ENCODE data around the gene TMC3. TPM values are rescaled to one million over a fixed set of nuclear protein-coding genes. Genes with fewer than 3 reads are reported as not detected.

Gene TMC3
- total and polyA plus RNA-seq, 5 donors: 0.02 to 0.14 TPM; not detected in 3

DNA sequence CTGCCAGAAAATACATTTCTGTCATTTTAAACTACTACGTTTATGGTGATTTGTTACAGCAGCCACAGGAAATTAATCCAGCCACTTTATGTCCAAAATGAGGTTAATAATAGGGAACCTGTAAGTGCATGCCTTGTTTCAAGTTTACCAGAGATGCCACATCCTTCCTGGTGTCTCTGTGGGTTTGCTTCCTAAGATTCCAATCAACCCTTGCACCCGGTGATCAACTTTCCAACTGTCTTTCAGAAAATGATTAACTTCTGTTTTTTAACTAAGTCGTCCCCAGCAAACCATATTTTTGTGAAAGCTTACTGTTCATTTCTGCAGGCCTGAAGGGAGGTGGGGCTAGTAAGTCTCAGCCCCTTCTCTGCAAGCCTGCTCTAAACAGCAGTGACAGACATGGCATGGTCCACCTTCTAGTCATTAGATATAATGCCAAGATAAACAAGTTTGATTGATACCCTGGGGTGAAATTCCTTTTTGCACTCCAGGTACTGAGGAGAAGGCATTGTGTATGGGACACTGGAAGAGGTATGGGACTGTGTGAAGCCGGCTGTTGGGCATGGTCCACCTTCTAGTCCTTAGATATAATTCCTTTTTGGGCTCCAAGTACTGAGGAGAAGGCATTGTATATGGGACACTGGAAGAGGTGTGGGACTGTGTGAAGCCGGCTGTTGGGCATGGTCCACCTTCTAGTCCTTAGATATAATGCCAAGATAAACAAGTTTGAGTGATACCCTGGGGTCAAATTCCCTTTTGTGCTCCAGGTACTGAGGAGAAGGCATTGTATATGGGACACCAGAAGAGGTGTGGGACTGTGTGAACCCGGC lies 11.1 kb upstream of the TMC3 start:
- 85% methylated on average over 6 of the region's 6 CpGs for WGBS
- intact Hi-C loops (cut with DNase I): loop anchor here in 2 of 4 donors (10.0 kb wide), 2 partner anchors 100 to 290 kb away; no protein-coding TSS in a partner anchor
- Histone ChIP-seq H3K9me3 (ENCODE audit: control insufficient read depth, low read length) (no peaks in the 10 kb centered on the region), H3K4me1 (ENCODE audit: control insufficient read depth, insufficient read depth, low read length) (no peaks in the 10 kb centered on the region), H3K27ac (ENCODE audit: low read length) (no peak overlapping the region), H3K4me3 (ENCODE audit: low read length) (no peak overlapping the region), H3K27me3 (ENCODE audit: control insufficient read depth, insufficient read depth) (no peaks in the 10 kb centered on the region)
- ATAC-seq: peak in 1 of 2 donors; percentile 50
- DNase-seq: no peak

GRCh38 chr15:81381720-81382119 lies 7.7 kb upstream of the TMC3 start:
- WGBS: 66% methylated on average over 2 of the region's 2 CpGs

GRCh38 chr15:81380668-81381067 lies 6.7 kb upstream of the TMC3 start:
- Histone ChIP-seq H3K9me3 (ENCODE audit: control insufficient read depth, low read length) (no peaks in the 10 kb centered on the region), H3K27ac (ENCODE audit: low read length) (no peak overlapping the region), H3K27me3 (ENCODE audit: control insufficient read depth, insufficient read depth) (no peaks in the 10 kb centered on the region), H3K4me3 (ENCODE audit: low read length) (no peak overlapping the region), H3K4me1 (ENCODE audit: control insufficient read depth, insufficient read depth, low read length) (no peaks in the 10 kb centered on the region)
- 79% methylated on average over 2 of the region's 2 CpGs for WGBS
- ATAC-seq: no peak
- no peak for DNase-seq
- intact Hi-C loops (cut with DNase I): loop anchor here in 2 of 4 donors (10.0 kb wide), 2 partner anchors 96 to 286 kb away; no protein-coding TSS in a partner anchor

More at GRCh38 chr15:81381720-81382119, 7.7 kb upstream of the TMC3 start:
- H3K27ac ChIP-seq (ENCODE audit: low read length): no peak overlapping the region
- no peaks in the 10 kb centered on the region for H3K27me3 ChIP-seq (ENCODE audit: control insufficient read depth, insufficient read depth)
- intact Hi-C loops (cut with DNase I): loop anchor here in 2 of 4 donors (10.0 kb wide), 2 partner anchors 97 to 287 kb away; no protein-coding TSS in a partner anchor
- no peaks in the 10 kb centered on the region for H3K9me3 ChIP-seq (ENCODE audit: control insufficient read depth, low read length)
- H3K4me3 ChIP-seq (ENCODE audit: low read length): no peak overlapping the region
- DNase-seq (no peak), ATAC-seq (no peak)
- no peaks in the 10 kb centered on the region for H3K4me1 ChIP-seq (ENCODE audit: control insufficient read depth, insufficient read depth, low read length)

DNA sequence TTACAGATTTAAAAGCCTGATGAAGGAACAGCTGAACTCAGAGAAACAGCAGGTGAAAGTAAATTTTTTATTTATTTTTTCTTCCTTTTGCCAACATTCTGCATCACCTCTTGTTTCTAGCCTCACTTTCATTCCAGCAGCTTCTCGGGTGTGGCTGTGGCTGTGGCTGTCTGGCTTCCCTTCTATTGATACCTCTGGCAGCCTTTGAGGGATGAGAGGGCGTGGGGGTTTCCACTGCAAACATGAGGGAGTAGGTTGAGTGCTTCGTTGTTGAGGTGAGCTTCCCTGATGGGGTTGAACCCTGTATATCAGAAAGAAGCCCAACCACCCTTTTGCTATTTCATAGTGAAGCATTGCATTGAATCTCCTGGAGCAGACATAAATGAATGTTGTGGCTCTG lies 6.2 kb upstream of the TMC3 start:
- H3K4me1 ChIP-seq (ENCODE audit: control insufficient read depth, insufficient read depth, low read length): no peaks in the 10 kb centered on the region
- DNase-seq (no peak), ATAC-seq (no peak)
- intact Hi-C loops (cut with DNase I): loop anchor here in 2 of 4 donors (10.0 kb wide), 2 partner anchors 95 to 285 kb away; no protein-coding TSS in a partner anchor
- H3K27me3 ChIP-seq (ENCODE audit: control insufficient read depth, insufficient read depth): no peaks in the 10 kb centered on the region
- H3K4me3 ChIP-seq (ENCODE audit: low read length): no peak overlapping the region
- H3K27ac ChIP-seq (ENCODE audit: low read length): no peak overlapping the region
- WGBS: 71% methylated on average over 3 of the region's 3 CpGs
- H3K9me3 ChIP-seq (ENCODE audit: control insufficient read depth, low read length): no peaks in the 10 kb centered on the region

DNA sequence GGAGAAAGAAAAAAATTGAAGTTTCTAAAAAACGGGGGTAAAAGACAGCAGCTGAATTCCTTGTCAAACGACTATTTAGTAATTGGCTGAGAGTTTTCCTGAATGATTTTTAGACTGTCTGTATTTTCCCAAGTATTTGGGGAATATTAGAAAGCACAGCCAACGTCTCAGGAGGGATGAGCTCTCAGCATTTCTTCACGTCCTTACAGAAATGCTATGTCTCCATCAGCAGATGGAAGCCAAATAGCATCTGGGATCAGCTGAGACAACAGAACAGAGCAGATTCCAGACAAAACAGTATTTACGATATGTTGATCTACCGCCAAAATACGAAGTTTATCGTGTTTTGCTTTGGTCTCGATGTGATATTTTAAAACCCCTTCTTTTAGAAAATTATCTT lies 5.3 kb upstream of the TMC3 start:
- Histone ChIP-seq H3K27me3 (ENCODE audit: control insufficient read depth, insufficient read depth) (no peaks in the 10 kb centered on the region), H3K4me1 (ENCODE audit: control insufficient read depth, insufficient read depth, low read length) (no peaks in the 10 kb centered on the region), H3K4me3 (ENCODE audit: low read length) (no peak overlapping the region), H3K9me3 (ENCODE audit: control insufficient read depth, low read length) (no peaks in the 10 kb centered on the region), H3K27ac (ENCODE audit: low read length) (no peak overlapping the region)
- DNase-seq (no peak), ATAC-seq (no peak)
- intact Hi-C loops (cut with DNase I): no loop called here
- 56% methylated on average over 9 of the region's 9 CpGs for WGBS

- Histone ChIP-seq H3K9me3 (ENCODE audit: control insufficient read depth, low read length) (no peaks in the 10 kb centered on the region), H3K27ac (ENCODE audit: low read length) (no peak overlapping the region), H3K27me3 (ENCODE audit: control insufficient read depth, insufficient read depth) (no peaks in the 10 kb centered on the region), H3K4me3 (ENCODE audit: low read length) (no peak overlapping the region), H3K4me1 (ENCODE audit: control insufficient read depth, insufficient read depth, low read length) (no peaks in the 10 kb centered on the region)
- DNase-seq (no peak), ATAC-seq (no peak)
- WGBS: 63% methylated on average over 2 of the region's 2 CpGs
- intact Hi-C loops (cut with DNase I): no loop called here
These were observed 4.4 kb upstream of the TMC3 start for GRCh38 chr15:81378443-81378842.

GRCh38 chr15:81377871-81378270 lies 3.9 kb upstream of the TMC3 start:
- no peak for ATAC-seq
- peak in 1 of 3 donors; percentile 38 for DNase-seq
- Histone ChIP-seq H3K4me3 (ENCODE audit: low read length) (no peak overlapping the region), H3K4me1 (ENCODE audit: control insufficient read depth, insufficient read depth, low read length) (no peaks in the 10 kb centered on the region), H3K27ac (ENCODE audit: low read length) (no peak overlapping the region), H3K27me3 (ENCODE audit: control insufficient read depth, insufficient read depth) (no peaks in the 10 kb centered on the region), H3K9me3 (ENCODE audit: control insufficient read depth, low read length) (no peaks in the 10 kb centered on the region)
- intact Hi-C loops (cut with DNase I): no loop called here
- 48% methylated on average over 4 of the region's 4 CpGs for WGBS

DNA sequence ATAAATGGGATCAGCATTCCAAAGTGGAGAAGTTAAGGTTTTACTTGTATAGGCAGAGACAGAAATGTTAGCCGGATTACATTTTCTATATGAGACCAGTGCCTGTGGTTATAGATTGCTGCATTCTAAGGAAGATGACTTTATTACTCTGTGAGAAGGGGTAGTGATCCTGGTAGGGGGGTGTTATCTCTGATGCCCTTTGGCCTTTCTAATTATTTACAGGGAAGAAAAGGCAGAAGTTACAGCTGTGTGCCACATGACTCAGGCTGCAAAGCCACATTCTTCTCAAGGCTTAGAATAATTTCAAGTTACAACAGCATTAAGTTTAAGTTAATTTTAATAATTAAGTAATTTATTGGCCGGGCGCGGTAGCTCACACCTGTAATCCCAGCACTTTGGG lies 2.2 kb upstream of the TMC3 start:
- Histone ChIP-seq H3K27ac (ENCODE audit: low read length) (no peak overlapping the region), H3K27me3 (ENCODE audit: control insufficient read depth, insufficient read depth) (no peaks in the 10 kb centered on the region), H3K9me3 (ENCODE audit: control insufficient read depth, low read length) (no peaks in the 10 kb centered on the region), H3K4me3 (ENCODE audit: low read length) (no peak overlapping the region), H3K4me1 (ENCODE audit: control insufficient read depth, insufficient read depth, low read length) (no peaks in the 10 kb centered on the region)
- DNase-seq (no peak), ATAC-seq (no peak)
- 97% methylated on average over 4 of the region's 4 CpGs for WGBS
- intact Hi-C loops (cut with DNase I): no loop called here

DNA sequence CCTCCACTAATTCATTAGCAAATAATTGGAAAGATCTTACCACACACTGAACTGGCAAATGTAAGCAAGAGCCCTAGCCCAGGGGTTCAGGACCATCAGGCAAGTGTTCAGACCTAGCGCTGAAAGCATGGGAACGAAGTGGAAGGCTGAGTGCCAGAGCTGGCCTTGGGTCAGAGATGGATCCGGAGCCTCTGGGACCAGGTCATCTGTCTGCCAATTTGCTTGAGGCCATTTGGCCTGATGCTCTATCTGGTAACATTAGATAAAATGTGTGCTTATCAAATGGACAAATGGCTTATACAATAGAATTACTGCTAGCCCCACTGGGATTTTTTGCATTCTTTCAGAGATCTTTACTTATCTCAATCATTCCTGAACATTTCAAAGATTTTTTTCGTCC lies 1.4 kb upstream of the TMC3 start:
- 54% methylated on average over 4 of the region's 4 CpGs for WGBS
- ATAC-seq (peak in 1 of 2 donors; percentile 63), DNase-seq (peak; percentile 24 to 79 (median 59))
- no peaks in the 10 kb centered on the region for H3K27me3 ChIP-seq (ENCODE audit: control insufficient read depth, insufficient read depth)
- H3K4me3 ChIP-seq (ENCODE audit: low read length): no peak overlapping the region
- H3K9me3 ChIP-seq (ENCODE audit: control insufficient read depth, low read length): no peaks in the 10 kb centered on the region
- H3K4me1 ChIP-seq (ENCODE audit: control insufficient read depth, insufficient read depth, low read length): no peaks in the 10 kb centered on the region
- H3K27ac ChIP-seq (ENCODE audit: low read length): no peak overlapping the region
- intact Hi-C loops (cut with DNase I): no loop called here

- no peaks in the 10 kb centered on the region for H3K27me3 ChIP-seq (ENCODE audit: control insufficient read depth, insufficient read depth)
- 58% methylated on average over 5 of the region's 5 CpGs for WGBS
- ATAC-seq (no peak), DNase-seq (no peak)
- no peak overlapping the region for H3K27ac ChIP-seq (ENCODE audit: low read length)
- intact Hi-C loops (cut with DNase I): no loop called here
- no peak overlapping the region for H3K4me3 ChIP-seq (ENCODE audit: low read length)
- no peaks in the 10 kb centered on the region for H3K9me3 ChIP-seq (ENCODE audit: control insufficient read depth, low read length)
- H3K4me1 ChIP-seq (ENCODE audit: control insufficient read depth, insufficient read depth, low read length): no peaks in the 10 kb centered on the region
These were observed 837 bp downstream of the TMC3 start for GRCh38 chr15:81373176-81373575.

DNA sequence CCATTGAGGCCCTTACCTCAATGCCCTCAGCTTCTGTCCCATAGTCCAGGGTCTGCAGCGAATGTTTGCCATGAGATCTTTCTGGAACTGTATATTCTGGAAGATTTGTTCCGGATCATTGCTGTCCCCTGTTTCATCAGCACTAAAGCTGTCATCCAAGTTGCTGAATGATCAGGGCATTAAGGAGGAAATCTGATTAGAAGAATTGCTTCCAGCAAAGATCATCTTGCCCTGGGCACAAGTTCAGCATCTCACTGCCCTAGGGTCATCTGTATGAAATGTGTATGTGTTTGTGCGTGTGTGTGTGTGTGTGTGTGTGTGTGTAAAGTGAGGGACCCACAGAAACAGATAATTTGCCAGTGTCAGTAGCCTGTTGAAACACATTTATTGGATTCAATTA lies 1.4 kb downstream of the TMC3 start:
- ATAC-seq (no peak), DNase-seq (no peak)
- WGBS: 79% methylated on average over 3 of the region's 3 CpGs
- H3K4me3 ChIP-seq (ENCODE audit: low read length): no peak overlapping the region
- intact Hi-C loops (cut with DNase I): no loop called here
- H3K27ac ChIP-seq (ENCODE audit: low read length): no peak overlapping the region
- no peaks in the 10 kb centered on the region for H3K27me3 ChIP-seq (ENCODE audit: control insufficient read depth, insufficient read depth)
- H3K4me1 ChIP-seq (ENCODE audit: control insufficient read depth, insufficient read depth, low read length): no peaks in the 10 kb centered on the region
- no peaks in the 10 kb centered on the region for H3K9me3 ChIP-seq (ENCODE audit: control insufficient read depth, low read length)

All from right cardiac atrium (tissue), 5 donors.